ENCODE measurements around the gene KDM8. TPM values are rescaled to one million over a fixed set of nuclear protein-coding genes. Genes with fewer than 3 reads are reported as not detected.

The KDM8 gene
- total RNA-seq, 1 experiment from 2014 or later, result 15.5 TPM

DNA sequence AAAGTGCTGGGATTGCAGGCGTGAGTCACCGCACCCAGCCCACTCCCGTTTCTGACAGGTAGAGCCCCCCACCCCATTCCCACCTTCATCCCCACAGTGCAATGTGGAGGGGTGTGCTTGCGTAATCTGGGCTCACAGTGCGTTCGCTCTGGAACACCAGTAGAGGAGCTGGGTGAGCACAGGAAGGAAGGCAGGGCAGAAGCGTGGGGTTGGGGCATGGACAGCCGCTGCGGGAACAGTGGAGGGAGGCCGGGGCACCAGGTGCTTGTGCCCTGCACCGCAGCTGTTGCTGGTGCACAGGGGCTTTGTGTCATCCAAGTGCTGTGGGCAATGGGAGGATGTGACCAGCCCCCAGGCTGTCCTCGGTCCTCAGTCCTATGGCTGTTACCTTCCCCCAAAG lies 24.7 kb downstream of the KDM8 start:
- Histone ChIP-seq H4K5ac (ENCODE audit: insufficient read length, low read depth, low read length) (no peak overlapping the region), H4K8ac (replicated peaks; ENCODE audit: insufficient read length, low read depth, low read length) (no peak overlapping the region), H3K27ac (ENCODE audit: insufficient read length, low read depth, low read length) (no peak overlapping the region), H3K79me2 (ENCODE audit: insufficient read depth, low read length) (no peaks in the 10 kb centered on the region), H4K20me1 (ENCODE audit: control insufficient read depth, insufficient read depth, insufficient read length) (no peaks in the 10 kb centered on the region), H3K9me3 (ENCODE audit: control insufficient read depth, low read depth, low read length) (no peaks in the 10 kb centered on the region), H3K4ac (ENCODE audit: low read depth, low read length) (no peak overlapping the region), H3K4me2 (ENCODE audit: insufficient read depth, insufficient read length, low read length) (no peak overlapping the region), H2BK20ac (ENCODE audit: low read depth, low read length, poor library complexity, severe bottlenecking) (no peak overlapping the region), H3K23me2 (ENCODE audit: insufficient read length, low read depth, low read length, poor library complexity, severe bottlenecking) (no peaks in the 10 kb centered on the region), H3K27me3 (ENCODE audit: insufficient read depth, low read length) (no peaks in the 10 kb centered on the region), H2AFZ (ENCODE audit: low read length) (no peak overlapping the region), H3K56ac (ENCODE audit: insufficient read length, low read depth, low read length) (no peak overlapping the region), H3K23ac (ENCODE audit: insufficient read length, low read depth, low read length) (no peak overlapping the region), H3T11ph (ENCODE audit: low read length) (no peak overlapping the region), H3K79me1 (ENCODE audit: insufficient read depth, low read depth, low read length, poor library complexity, severe bottlenecking) (no peaks in the 10 kb centered on the region), H3K9ac (ENCODE audit: extremely low read depth, insufficient read length, low read length) (no peak overlapping the region), H2BK12ac (ENCODE audit: insufficient read length, low read depth, low read length) (no peak overlapping the region), H2BK120ac (ENCODE audit: low read depth, low read length, poor library complexity, severe bottlenecking) (no peak overlapping the region), H2BK15ac (ENCODE audit: low read depth, low read length) (no peak overlapping the region), H3K4me1 (ENCODE audit: insufficient read depth, low read length) (no peaks in the 10 kb centered on the region), H2BK5ac (ENCODE audit: insufficient read length, low read length) (no peak overlapping the region), H4K91ac (ENCODE audit: insufficient read length, low read depth, low read length) (no peak overlapping the region), H3K14ac (ENCODE audit: insufficient read depth, low read length) (no peak overlapping the region), H3K18ac (ENCODE audit: insufficient read length, low read depth, low read length) (no peak overlapping the region), H2AK5ac (ENCODE audit: insufficient read length, low read length) (no peak overlapping the region)
- no peaks in the 10 kb centered on the region for H3K27me3 Mint-ChIP-seq (ENCODE audit: low read depth)
- DNase-seq, result no peak
- TF ChIP-seq CTCF (conservative IDR thresholded peaks at IDR 0.05), result no peak
- no peak overlapping the region for H3K27ac Mint-ChIP-seq
- no CpG with 5 or more reads among the region's 12 CpGs for WGBS (ENCODE audit: extremely low coverage, insufficient read length, low lambda C conversion rate)
- no peaks in the 10 kb centered on the region for H3K9me3 Mint-ChIP-seq
- H3K4me3 Mint-ChIP-seq, result no peak overlapping the region
- peaks cover 2 to 5% of the 10 kb centered on the region in 2 experiments; a peak in 2 of 4 replicates for H3K4me1 Mint-ChIP-seq
- H3K36me3 Mint-ChIP-seq (ENCODE audit: insufficient read depth in 1 of 3, low read depth in 3 of 3), result 0 out of 7 replicates have a peak, but pooled peaks cover 0 to 2% (median 0%) of the 10 kb centered on the region in 3 experiments
